GM18909 (cell line): ENCODE results near the gene CTSH.
"Not testable (repeated sequence)": the region's sequence is repeated elsewhere in the genome, so short reads cannot be mapped to it uniquely, and the experiment has no call there.

Source experiments
- ATAC-seq: cut with Tn5 transposase; IDR thresholded peaks from one replicate; pipeline ENCODE4 v1.9.1; 2021; ENCODE audit warnings: mild to moderate bottlenecking; ENCODE audit not compliant: unreplicated experiment, poor library complexity

The CTSH gene

DNA sequence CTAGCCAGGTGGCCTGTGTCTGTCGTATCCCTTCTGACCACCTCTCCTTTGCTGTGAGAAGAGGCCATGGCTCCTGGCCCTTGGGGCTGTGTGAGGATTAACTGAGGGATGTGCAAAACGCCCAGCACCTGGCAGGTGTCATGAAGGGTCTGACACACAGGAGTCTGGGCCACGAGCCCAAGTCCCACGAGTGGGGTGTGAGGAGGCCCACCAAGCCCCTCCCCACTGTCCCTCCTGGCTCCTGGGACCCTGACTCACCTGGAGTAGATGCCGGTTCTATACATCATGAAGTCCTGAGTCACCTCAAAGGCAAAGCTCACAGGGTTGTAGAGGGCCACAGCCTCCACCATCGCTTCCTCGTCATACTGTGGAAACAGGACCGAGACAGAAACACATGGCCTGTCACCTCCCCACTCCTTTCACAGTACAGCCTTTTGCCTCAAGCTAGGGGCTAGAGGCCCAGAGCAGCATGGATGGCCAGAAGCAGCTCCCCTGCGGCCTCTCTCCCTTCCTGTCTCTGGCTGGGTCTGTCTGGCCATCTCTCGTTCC is 19.7 kb downstream of the CTSH start:
- no peak for ATAC-seq

- no peak for ATAC-seq
Observed at GRCh38 chr15:78923480-78924360, 21.1 kb downstream of the CTSH start.

DNA sequence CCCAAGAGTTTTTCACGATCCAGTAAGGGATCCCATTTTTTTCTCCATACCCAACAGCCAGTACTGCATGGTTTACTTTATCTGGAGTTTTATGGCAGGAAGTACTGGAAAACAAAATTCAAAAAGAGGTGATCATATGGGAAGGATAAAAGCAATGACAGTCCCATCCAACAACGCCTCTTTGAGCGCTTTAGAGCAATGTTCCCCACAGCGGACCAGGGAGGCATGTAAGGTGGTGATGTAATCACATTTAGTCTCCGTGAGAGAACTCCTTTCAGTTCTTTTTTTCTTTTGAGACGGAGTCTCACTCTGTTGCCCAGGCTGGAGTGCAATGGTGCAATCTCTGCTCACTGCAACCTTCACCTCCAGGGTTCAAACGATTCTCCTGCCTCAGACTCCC is 21.8 kb downstream of the CTSH start:
- ATAC-seq = no peak

DNA sequence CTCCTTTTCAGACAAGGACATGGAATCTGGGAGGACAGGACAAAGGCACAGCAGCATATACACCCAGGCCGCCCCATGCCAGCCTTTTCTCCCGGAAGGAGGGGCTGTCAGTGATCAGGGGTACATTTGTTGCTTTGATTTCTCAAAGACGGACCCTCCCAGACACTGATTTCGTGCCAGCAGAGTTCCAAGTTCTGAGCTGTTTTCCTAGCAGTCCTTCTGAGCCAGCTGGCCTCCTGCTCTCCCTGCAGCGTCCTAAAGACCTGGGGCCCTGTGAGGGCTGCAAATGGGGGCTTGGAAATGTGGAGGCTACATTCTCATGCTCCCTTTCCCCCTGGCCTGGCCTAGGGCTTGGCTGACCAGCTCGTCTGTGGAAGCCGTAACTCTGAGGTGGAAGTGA is 22.3 kb downstream of the CTSH start:
- no peak for ATAC-seq

DNA sequence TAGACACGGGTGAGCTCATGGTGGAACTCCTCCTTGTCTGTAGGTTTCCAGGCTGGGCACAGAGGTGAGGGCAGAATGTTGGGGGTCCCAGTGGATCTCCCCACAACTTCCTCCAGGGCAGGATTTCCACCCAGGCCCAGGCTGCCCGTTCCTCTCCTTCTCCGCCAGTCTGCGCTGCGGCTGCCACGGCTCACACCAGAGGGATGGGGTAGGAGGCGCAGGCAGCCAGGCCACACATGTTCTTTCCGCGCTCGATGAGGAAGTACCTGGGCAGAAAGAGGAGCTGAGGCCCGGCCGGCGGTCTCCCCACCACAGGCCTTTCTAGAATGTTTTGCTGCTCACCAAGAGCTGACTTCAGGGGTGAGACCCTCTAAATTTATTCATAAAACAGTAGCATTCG is 22.9 kb downstream of the CTSH start:
- no peak for ATAC-seq

GRCh38 chr15:78921517-78921916 is 23.3 kb downstream of the CTSH start:
- no peak for ATAC-seq

- no peak for ATAC-seq
Observed at GRCh38 chr15:78917888-78918287, 27.0 kb downstream of the CTSH start.

DNA sequence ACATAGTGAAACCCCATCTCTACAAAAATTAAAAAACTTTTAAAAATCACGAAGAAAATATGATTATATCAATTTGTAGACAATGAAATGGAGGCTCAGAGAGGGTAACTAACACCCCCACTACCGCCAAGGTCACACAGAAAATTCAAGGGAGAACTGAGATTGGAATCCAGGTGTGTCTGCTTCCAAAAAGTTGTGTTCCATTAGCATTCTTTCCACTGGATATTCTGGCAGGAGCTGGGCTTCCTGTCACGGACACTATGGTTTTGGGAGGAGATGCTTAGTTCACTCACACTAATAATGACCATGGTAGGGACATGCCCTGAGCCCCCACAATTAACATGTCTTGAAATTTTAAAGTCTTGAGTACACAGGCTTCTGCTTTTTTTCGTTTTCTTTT is 28.8 kb downstream of the CTSH start:
- ATAC-seq = no peak

DNA sequence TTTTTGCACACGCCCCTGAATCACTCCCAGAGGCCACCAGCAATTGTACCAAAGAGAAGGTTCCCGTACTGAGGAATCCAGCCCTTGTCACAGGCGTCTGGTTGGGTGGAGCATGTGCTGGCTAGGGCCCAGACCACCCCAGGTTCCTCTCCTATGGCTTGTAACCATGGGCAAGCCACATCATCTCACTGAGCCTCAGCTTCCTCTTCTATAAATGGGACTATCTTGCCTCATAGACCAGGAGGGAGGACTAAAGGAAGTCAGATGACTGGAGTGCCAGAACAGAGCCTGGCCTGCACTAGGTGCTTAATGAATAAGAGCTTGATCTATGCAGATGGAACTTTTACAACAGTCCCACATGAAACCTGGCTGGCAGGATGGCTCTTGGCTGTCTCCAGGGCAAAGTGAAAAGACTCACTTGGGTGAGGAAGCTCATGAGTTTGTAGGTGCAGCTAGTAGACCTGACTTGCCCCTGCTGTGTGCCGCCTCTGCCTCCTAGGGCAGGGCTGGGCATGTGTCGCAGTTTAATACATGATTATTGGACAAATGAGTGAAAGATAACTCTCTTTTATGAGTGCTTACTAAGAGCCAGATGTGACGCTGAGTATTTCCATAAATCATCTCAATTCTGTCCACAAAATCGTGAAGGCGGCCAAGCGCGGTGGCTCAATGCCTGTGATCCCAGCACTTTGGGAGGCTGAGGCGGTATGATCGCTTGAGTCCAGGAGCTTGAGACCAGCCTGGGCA is 29.3 kb downstream of the CTSH start:
- no peak for ATAC-seq

GRCh38 chr15:78914027-78914764 is 30.6 kb downstream of the CTSH start:
- ATAC-seq = no peak

GRCh38 chr15:78913012-78913411 is 31.8 kb downstream of the CTSH start:
- ATAC-seq = no peak

- no peak for ATAC-seq
Observed at GRCh38 chr15:78912316-78912715, 32.5 kb downstream of the CTSH start.

GRCh38 chr15:78910271-78910670 is 34.6 kb downstream of the CTSH start:
- ATAC-seq = no peak

DNA sequence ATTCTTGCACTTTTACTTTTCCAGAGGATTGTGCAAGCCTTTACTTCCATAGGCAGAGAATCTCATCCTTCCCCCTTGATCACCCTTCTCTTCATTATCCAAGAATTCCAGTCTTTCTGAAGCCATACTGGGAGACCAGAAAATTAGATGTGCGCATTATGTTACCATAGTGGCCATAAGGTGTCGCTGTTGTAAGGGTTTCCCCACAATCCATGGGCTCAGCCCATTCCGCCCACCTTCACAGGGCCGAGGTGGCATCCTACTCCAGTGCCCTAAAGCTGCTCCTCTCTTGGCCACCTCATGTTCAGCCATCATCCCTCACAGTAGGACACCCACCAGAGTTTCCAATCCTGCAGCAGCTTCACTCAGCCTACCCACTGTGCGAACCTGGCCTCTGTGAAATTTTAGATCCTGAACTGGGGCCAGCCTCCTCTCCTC is 35.0 kb downstream of the CTSH start:
- no peak for ATAC-seq

GRCh38 chr15:78909160-78909695 is 35.6 kb downstream of the CTSH start:
- ATAC-seq = no peak

- no peak for ATAC-seq
Observed at GRCh38 chr15:78907577-78907976, 37.3 kb downstream of the CTSH start.

GRCh38 chr15:78906316-78906620 is 38.6 kb downstream of the CTSH start:
- ATAC-seq = no peak

GRCh38 chr15:78904599-78905358 is 40.1 kb downstream of the CTSH start:
- ATAC-seq = no peak

GRCh38 chr15:78902281-78903032 is 42.4 kb downstream of the CTSH start:
- not testable (repeated sequence) for ATAC-seq
